Fibroblast of lung (primary cell): Measurements from ENCODE around the gene HOXC12. TPM values are rescaled to one million over a fixed set of nuclear protein-coding genes. Genes with fewer than 3 reads are reported as not detected.
A peak's percentile ranks its signal among the peaks of the same experiment; 100 is the strongest.

Experiments used
- DNase-seq, 2 donors: peaks; one replicate each; pipeline versions ENCODE4 v3.0.0 to v3.0.0-alpha.2; 2010; ENCODE audit warnings: low read depth in 2 of 2
- H2AFZ ChIP-seq: 2 replicates; pipeline ENCODE4 v1.5.1; 2012; ENCODE audit warnings: low read length, control low read depth, inconsistent platforms
- H3K27ac ChIP-seq: 2 replicates; pipeline ENCODE4 v1.5.1; 2011; ENCODE audit warnings: low read length, control low read depth; ENCODE audit not compliant: insufficient read depth
- H3K27me3 ChIP-seq: 2 replicates; pipeline ENCODE4 v1.5.1; 2011; ENCODE audit warnings: mild to moderate bottlenecking, low read length; ENCODE audit not compliant: control insufficient read depth, insufficient read depth
- H3K36me3 ChIP-seq: 2 replicates; pipeline ENCODE4 v1.5.1; 2011; ENCODE audit warnings: low read length; ENCODE audit not compliant: control insufficient read depth, insufficient read depth
- H3K4me1 ChIP-seq: 2 replicates; pipeline ENCODE4 v1.5.1; 2011; ENCODE audit warnings: low read length; ENCODE audit not compliant: control insufficient read depth, insufficient read depth; ENCODE audit errors: extremely low read depth
- H3K4me2 ChIP-seq: 2 replicates; pipeline ENCODE4 v1.5.1; 2011; ENCODE audit warnings: low read length, control low read depth; ENCODE audit not compliant: insufficient read depth; ENCODE audit errors: extremely low read depth
- H3K4me3 ChIP-seq, 4 experiments: fragments of 200-600 bp in 1 of 4; sonication (generic) in 1 of 4; replicated peaks in 1 of 4; 2 replicates each; pipeline ENCODE4 v1.5.1; 2011 to 2016; ENCODE audit warnings: low read length in 4 of 4, low read depth in 3 of 4, mild to moderate bottlenecking in 3 of 4, control low read depth in 2 of 4, inconsistent platforms in 1 of 4, mixed read lengths in 1 of 4; ENCODE audit not compliant: insufficient read depth in 1 of 4; ENCODE audit errors: control extremely low read depth in 1 of 4
- H3K79me2 ChIP-seq: 2 replicates; pipeline ENCODE4 v1.5.1; 2012; ENCODE audit warnings: mild to moderate bottlenecking, low read length, inconsistent platforms; ENCODE audit not compliant: control insufficient read depth, insufficient read depth
- H3K9ac ChIP-seq: 2 replicates; pipeline ENCODE4 v1.5.1; 2011; ENCODE audit warnings: mild to moderate bottlenecking, low read length, control low read depth; ENCODE audit not compliant: insufficient read depth
- H3K9me3 ChIP-seq: 2 replicates; pipeline ENCODE4 v1.5.1; 2012; ENCODE audit warnings: low read depth, low read length; ENCODE audit not compliant: control insufficient read depth, insufficient read depth
- H4K20me1 ChIP-seq: 2 replicates; pipeline ENCODE4 v1.5.1; 2011; ENCODE audit warnings: low read length; ENCODE audit not compliant: control insufficient read depth, insufficient read depth; ENCODE audit errors: extremely low read depth
- CTCF ChIP-seq, 2 donors: IDR thresholded peaks in 1 of 2; conservative IDR thresholded peaks in 1 of 2; 1 replicate in 1 of 2; 2 replicates in 1 of 2; pipeline ENCODE4 v1.5.1; 2011 to 2012; ENCODE audit warnings: low read length in 2 of 2, control low read depth in 1 of 2, inconsistent platforms in 1 of 2, low read depth in 1 of 2, mild to moderate bottlenecking in 1 of 2
- EZH2 ChIP-seq: IDR thresholded peaks from 2 replicates; pipeline ENCODE4 v1.5.1; 2012; ENCODE audit warnings: low read length, control low read depth, mild to moderate bottlenecking; ENCODE audit errors: missing control alignments
- polyA plus RNA-seq, 2 donors: library from polyadenylated mRNA; depleted of rRNA in 1 of 2; stranded (reverse) in 1 of 2; unstranded in 1 of 2; fragments of >200 nt; gene quantifications; 2 replicates each; pipeline ENCODE4 v1.2.1, GENCODE V29; 2011 to 2012; ENCODE audit warnings: missing spikeins in 1 of 2
- total RNA-seq: library from RNA; depleted of rRNA; stranded (reverse); fragments of >200 nt; gene quantifications from 2 replicates; pipeline ENCODE4 v1.2.1, GENCODE V29; 2014

Gene HOXC12
- total and polyA plus RNA-seq, 2 donors (not counting 1 experiment from before 2014, with no cell fraction given), result not detected

GRCh38 chr12:53939141-53940108 lies 15.3 kb upstream of the HOXC12 start:
- H3K36me3 ChIP-seq, result no peaks in the 10 kb centered on the region
- no peak for DNase-seq
- no peaks in the 10 kb centered on the region for H3K4me1 ChIP-seq
- no peak overlapping the region for H3K27ac ChIP-seq
- H3K9me3 ChIP-seq, result no peaks in the 10 kb centered on the region
- H2AFZ ChIP-seq, result no peak overlapping the region
- H3K4me3 ChIP-seq, result no peak overlapping the region
- TF ChIP-seq CTCF (conservative IDR thresholded peaks at IDR 0.05 in 1 of 2, IDR thresholded peaks at IDR 0.05 in 1 of 2; ENCODE audit: low read depth in 1 of 2, low read length in 2 of 2), result no peak
- peak; percentile 89 for TF ChIP-seq EZH2
- no peak overlapping the region for H3K4me2 ChIP-seq
- no peaks in the 10 kb centered on the region for H3K79me2 ChIP-seq
- no peak overlapping the region for H3K9ac ChIP-seq
- H3K27me3 ChIP-seq, result peaks cover 85% of the 10 kb centered on the region
- H4K20me1 ChIP-seq, result no peaks in the 10 kb centered on the region

DNA sequence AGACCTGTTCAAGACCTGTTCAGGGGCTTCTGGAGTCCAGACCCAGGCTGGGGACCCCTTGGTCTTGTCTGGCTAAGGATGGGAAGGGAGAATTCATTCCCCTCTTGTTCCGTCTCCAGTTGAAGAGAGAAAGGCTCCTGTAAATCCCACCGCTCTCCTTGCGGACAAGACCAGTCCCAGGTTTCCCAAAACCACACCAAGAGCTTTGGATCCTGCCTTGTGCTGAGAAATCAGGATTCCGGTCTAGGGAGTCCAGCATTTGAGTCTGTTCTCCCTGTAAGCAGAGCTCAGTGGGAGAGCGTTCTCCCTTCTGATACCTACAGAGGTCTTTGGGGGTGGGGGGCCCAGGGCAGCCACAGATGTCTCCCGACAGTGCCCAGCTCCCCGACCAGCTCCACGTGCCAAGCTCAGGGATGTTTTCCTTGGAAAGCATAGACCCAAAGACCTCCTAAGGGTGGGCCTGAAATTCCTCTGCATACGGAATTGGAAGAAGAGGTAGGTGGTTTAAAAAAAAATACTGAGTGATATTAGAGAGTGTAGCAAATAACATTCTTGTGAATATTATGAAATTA lies 14.2 kb upstream of the HOXC12 start:
- H4K20me1 ChIP-seq, result no peaks in the 10 kb centered on the region
- peaks cover 84% of the 10 kb centered on the region for H3K27me3 ChIP-seq
- H3K4me3 ChIP-seq, result no peak overlapping the region
- no peak overlapping the region for H2AFZ ChIP-seq
- H3K79me2 ChIP-seq, result no peaks in the 10 kb centered on the region
- no peaks in the 10 kb centered on the region for H3K4me1 ChIP-seq
- H3K9ac ChIP-seq, result no peak overlapping the region
- no peaks in the 10 kb centered on the region for H3K9me3 ChIP-seq
- no peak overlapping the region for H3K4me2 ChIP-seq
- no peak overlapping the region for H3K27ac ChIP-seq
- DNase-seq, result no peak
- no peak for TF ChIP-seq EZH2
- no peak for TF ChIP-seq CTCF (conservative IDR thresholded peaks at IDR 0.05 in 1 of 2, IDR thresholded peaks at IDR 0.05 in 1 of 2; ENCODE audit: low read depth in 1 of 2, low read length in 2 of 2)
- H3K36me3 ChIP-seq, result no peaks in the 10 kb centered on the region

DNA sequence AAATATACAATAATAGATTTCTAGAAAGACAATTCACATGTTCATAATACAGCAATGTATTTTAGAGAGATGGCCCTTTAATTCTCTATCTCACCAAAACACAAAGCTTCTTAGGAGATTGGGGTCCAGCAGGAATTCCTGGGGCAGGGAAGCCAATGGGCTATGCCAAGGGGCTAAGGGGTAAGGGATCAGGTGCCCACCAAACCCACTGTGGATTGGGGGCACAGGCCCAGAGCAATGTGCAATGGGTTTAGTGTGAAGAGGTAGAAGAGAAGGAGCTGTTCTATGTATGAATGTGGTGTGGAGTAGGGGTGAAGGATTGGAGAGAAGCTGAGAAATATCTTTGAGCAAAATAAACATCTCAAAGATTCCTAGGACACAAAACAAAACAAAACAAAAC lies 13.5 kb upstream of the HOXC12 start:
- Histone ChIP-seq H3K9ac (no peak overlapping the region), H3K4me3 (no peak overlapping the region), H4K20me1 (no peaks in the 10 kb centered on the region), H3K79me2 (no peaks in the 10 kb centered on the region), H3K4me1 (no peaks in the 10 kb centered on the region), H3K27ac (no peak overlapping the region), H3K4me2 (no peak overlapping the region), H3K9me3 (no peaks in the 10 kb centered on the region), H3K27me3 (peaks cover 84% of the 10 kb centered on the region), H3K36me3 (no peaks in the 10 kb centered on the region), H2AFZ (no peak overlapping the region)
- DNase-seq, result no peak
- TF ChIP-seq CTCF (conservative IDR thresholded peaks at IDR 0.05 in 1 of 2, IDR thresholded peaks at IDR 0.05 in 1 of 2; ENCODE audit: low read depth in 1 of 2, low read length in 2 of 2), result no peak
- TF ChIP-seq EZH2, result no peak
